OCI-LY7 (cell line): Measurements from ENCODE around the gene ARRB1.

ENCODE experiments used
- CTCF ChIP-seq: fragments of 200-600 bp; sonication (generic); conservative IDR thresholded peaks from 2 replicates; pipeline ENCODE4 v1.5.1; 2014; ENCODE audit warnings: mild to moderate bottlenecking, antibody characterized with exemption, low read length, moderate library complexity, mixed read lengths
- EZH2phosphoT487 ChIP-seq: fragments of 200-600 bp; sonication (generic); IDR thresholded peaks from 2 replicates; pipeline ENCODE4 v1.6.1; 2018; ENCODE audit warnings: low read depth, borderline replicate concordance, mild to moderate bottlenecking, mixed run types, antibody characterized with exemption, low read length, moderate library complexity, mixed read lengths

DNA sequence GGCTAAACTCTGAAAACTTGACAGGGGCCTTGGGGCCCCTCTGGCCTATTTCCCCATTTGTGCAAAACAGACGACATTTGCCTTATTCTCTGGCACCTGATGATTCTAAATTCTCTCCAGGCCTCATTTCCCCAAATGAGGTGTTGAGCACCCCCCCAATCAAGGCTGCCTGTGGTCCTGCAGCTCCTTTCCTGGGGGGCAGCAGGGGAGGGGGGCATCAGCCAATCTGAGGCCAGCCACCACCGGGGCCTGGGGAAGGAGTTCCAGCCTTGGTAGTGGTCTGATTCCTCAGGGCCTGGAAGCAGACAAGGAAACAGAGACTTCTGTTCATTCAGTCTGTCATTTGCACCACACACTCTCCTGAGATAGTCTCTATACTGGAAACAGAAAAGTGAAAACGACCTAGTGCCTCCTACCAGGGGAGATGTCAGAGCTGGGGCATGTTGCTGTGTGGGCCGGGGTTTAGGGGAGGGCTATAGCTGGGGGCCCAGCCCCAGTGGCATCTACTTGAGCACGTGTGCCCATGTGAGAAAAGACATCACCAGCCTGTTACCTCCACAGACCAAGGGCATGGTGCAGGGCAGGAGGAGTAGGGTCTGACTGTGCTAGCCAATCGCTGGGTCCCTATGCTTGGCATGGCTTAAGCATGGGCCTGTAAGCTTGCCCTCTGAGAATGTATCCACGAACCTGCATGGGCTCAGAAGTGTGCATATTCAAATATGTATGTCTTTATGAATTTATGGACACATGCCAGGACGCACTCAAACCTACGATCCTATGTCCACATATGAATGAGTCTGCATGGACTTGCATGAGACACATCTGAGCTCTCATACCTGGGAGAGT lies 112.6 kb downstream of the ARRB1 start:
- no peak for TF ChIP-seq CTCF
- TF ChIP-seq EZH2phosphoT487, result no peak
